HUES64 (cell line): ENCODE measurements around the gene ATP6V0B. TPM values are rescaled to one million over a fixed set of nuclear protein-coding genes. Genes with fewer than 3 reads are reported as not detected.
A peak's percentile ranks its signal among the peaks of the same experiment; 100 is the strongest.

ENCODE experiments used
- H3K27ac ChIP-seq: 2 replicates; pipeline ENCODE4 v1.7.0; 2013; ENCODE audit warnings: low read depth, low read length, inconsistent platforms
- H3K27me3 ChIP-seq: 2 replicates; pipeline ENCODE4 v1.6.1; 2013; ENCODE audit warnings: mild to moderate bottlenecking, low read length; ENCODE audit not compliant: insufficient read depth
- H3K36me3 ChIP-seq: 2 replicates; pipeline ENCODE4 v1.6.1; 2013; ENCODE audit warnings: mild to moderate bottlenecking, low read length; ENCODE audit not compliant: insufficient read depth
- H3K4me1 ChIP-seq: 2 replicates; pipeline ENCODE4 v1.6.1; 2013; ENCODE audit warnings: mild to moderate bottlenecking, low read length, moderate library complexity; ENCODE audit not compliant: insufficient read depth
- H3K4me3 ChIP-seq: 2 replicates; pipeline ENCODE4 v1.5.1; 2013; ENCODE audit warnings: mild to moderate bottlenecking, low read length, moderate library complexity
- H3K9ac ChIP-seq: 2 replicates; pipeline ENCODE4 v1.6.1; 2013; ENCODE audit warnings: mild to moderate bottlenecking, low read depth, low read length
- H3K9me3 ChIP-seq: 2 replicates; pipeline ENCODE4 v1.6.1; 2013; ENCODE audit warnings: low read depth, low read length; ENCODE audit not compliant: insufficient read depth
- WGBS: fragments of 150-250, 120-280 bp; methylation state at CpG from one replicate; pipeline ENCODE4 v1.1.7; 2013; ENCODE audit warnings: missing lambda C conversion rate; 5-methylcytosine and 5-hydroxymethylcytosine counted together
- polyA plus RNA-seq, 2 experiments: library from polyadenylated mRNA; stranded (reverse); fragments of 50-300 nt; gene quantifications; one replicate each; pipeline ENCODE4 v1.2.3, GENCODE V29; 2013

The ATP6V0B gene
- polyA plus RNA-seq (2013, experiment 1 of 2): 126 TPM
- polyA plus RNA-seq (2013, experiment 2 of 2): 103 TPM

DNA sequence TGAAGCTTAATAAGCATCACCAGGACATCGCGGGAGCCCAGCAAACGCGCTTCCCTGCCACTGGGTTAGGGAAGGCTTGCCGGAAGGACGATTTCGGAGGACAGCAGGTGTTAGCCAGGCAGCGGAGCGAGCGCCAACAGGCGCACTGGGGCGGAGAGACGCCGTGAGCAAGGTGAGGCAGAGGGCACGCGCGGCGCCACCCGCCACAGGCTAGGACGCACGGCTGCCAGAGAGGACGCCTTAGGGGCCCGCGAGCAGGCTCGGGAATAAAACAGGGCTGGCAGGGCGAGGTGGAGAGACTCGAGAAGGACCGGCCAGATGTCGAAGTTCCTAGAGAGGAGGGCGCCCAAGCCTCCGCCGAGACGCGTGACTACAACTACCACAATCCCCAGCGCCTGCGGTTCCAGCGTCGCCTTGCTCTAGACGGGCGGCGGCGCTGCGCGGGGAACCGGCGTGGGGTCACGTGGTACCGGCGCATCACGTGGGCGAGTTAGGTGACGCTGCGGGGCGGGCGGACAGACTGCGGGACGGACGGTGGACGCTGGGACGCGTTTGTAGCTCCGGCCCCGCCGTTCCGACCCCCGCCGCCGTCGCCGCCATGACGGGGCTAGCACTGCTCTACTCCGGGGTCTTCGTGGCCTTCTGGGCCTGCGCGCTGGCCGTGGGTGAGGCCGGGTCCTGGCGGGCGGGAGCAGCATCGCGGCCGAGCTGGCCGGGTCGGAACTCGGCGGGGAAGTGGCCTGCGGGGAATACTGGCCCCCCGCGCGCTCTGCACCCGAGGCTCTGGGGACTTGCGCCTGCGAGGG, at the start of gene ATP6V0B:
ATP6V0B (plus strand) TSS at position 518 of the 806 bp plus-strand sequence; CDS start at position 599, 81 bp downstream.
- peaks cover 49% of the 10 kb centered on the region for H3K36me3 ChIP-seq
- H3K9ac ChIP-seq: peak within 1 kb of the TSS; percentile 83
- peaks cover 19% of the 10 kb centered on the region; the same call in 1 of the 2 replicates for H3K4me1 ChIP-seq
- under 1% methylated on average over 93 of the region's 93 CpGs for WGBS
- peak within 1 kb of the TSS; percentile 88 for H3K27ac ChIP-seq
- no peaks in the 10 kb centered on the region for H3K9me3 ChIP-seq
- H3K27me3 ChIP-seq: no peaks in the 10 kb centered on the region
- H3K4me3 ChIP-seq: peak within 1 kb of the TSS; percentile 73

GRCh38 chr1:43925846-43926245, 48.9 kb upstream of the ATP6V0B start:
- no peak overlapping the region for H3K4me3 ChIP-seq
- no peak overlapping the region for H3K9ac ChIP-seq
- H3K27ac ChIP-seq: no peak overlapping the region
- peaks cover 3% of the 10 kb centered on the region; the same call in 1 of the 2 replicates for H3K4me1 ChIP-seq
- H3K36me3 ChIP-seq: no peaks in the 10 kb centered on the region
- no peaks in the 10 kb centered on the region for H3K27me3 ChIP-seq
- H3K9me3 ChIP-seq: no peaks in the 10 kb centered on the region
- WGBS: 96% methylated on average over 9 of the region's 9 CpGs

DNA sequence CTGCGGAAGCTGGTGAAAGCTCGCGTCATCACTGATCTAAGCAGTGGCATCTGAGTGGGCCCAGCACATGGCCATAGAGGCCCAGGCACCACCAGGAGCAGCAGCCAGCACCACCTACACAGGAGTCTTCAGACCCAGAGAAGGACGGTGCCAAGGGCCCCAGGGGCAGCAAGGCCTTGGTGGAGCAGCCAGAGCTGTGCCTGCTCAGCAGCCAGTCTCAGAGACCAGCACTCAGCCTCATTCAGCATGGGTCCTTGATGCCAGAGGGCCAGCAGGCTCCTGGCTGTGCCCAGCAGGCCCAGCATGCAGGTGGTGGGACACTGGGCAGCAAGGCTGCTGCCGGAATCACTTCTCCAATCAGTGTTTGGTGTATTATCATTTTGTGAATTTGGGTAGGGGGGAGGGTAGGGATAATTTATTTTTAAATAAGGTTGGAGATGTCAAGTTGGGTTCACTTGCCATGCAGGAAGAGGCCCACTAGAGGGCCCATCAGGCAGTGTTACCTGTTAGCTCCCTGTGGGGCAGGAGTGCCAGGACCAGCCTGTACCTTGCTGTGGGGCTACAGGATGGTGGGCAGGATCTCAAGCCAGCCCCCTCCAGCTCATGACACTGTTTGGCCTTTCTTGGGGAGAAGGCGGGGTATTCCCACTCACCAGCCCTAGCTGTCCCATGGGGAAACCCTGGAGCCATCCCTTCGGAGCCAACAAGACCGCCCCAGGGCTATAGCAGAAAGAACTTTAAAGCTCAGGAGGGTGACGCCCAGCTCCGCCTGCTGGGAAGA, 44.4 kb upstream of the ATP6V0B start:
- H3K27me3 ChIP-seq: peaks cover 11% of the 10 kb centered on the region
- H3K36me3 ChIP-seq: no peaks in the 10 kb centered on the region
- no peak overlapping the region for H3K9ac ChIP-seq
- H3K4me1 ChIP-seq: peaks cover 10% of the 10 kb centered on the region
- no peaks in the 10 kb centered on the region for H3K9me3 ChIP-seq
- H3K27ac ChIP-seq: no peak overlapping the region
- WGBS: 82% methylated on average over 10 of the region's 10 CpGs
- no peak overlapping the region for H3K4me3 ChIP-seq

DNA sequence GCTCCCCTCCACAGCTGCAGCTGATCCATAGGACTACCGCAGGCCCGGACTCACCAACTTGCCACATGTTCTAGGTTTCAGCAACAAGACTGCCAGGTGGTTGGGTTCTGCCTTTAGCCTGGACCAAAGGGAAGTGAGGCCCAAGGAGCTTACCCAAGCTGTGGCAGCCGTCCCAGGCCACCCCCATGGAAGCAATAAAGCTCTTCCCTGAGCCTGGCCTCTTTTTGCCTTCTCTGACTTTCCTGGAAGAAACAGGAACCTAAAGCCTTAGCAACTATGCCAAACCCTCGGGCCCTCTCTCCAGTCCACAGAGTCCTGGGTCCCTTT, 43.8 kb upstream of the ATP6V0B start:
- Histone ChIP-seq H3K27ac (no peak overlapping the region), H3K9ac (no peak overlapping the region), H3K9me3 (no peaks in the 10 kb centered on the region), H3K4me1 (peaks cover 10% of the 10 kb centered on the region), H3K4me3 (no peak overlapping the region), H3K27me3 (peaks cover 15% of the 10 kb centered on the region), H3K36me3 (no peaks in the 10 kb centered on the region)
- 77% methylated on average over 4 of the region's 4 CpGs for WGBS

DNA sequence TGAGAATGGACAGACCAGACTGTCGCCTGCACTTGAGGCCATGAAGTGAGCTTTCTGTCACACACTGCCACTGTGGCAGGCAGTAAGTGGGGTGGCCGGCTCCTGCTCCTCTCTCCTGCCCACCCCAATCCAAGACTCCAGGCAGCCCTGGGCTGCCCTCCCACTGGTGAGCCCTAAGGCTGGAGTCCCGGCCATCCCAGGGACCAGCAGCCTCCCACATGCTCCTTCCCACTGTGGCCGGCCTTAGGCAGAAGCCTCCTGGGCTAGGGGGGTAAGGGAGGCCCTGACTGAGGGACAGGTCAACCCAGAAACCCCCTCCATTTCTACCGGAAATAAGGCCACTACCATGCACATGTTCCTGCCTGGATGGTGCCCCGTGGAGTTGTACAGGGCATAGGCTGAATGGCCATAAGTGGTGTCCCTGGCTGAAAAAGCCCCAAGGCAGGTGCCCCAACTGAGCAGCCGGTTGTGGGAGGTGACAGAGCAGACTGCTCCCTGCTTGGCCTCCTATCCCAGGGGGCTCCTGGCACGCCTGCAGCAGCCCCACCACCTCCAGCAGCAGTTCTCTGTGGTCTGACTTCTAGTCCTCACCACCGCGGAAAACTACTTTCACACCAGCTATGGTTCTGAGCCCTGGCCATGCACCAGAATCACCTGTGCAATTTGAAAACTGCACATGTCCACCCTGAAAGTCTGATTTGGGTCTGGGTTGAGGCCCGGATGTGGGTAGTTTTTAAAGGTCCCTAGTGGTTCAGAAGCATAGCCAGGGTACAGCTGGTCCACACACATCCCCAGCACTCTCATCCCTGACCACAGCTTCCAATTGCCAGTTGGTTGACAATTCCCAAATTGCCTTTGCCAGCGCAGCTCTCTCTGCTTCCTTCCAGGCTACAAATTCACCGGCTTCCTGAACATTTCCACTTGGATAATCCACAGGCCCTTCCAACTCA, 42.8 kb upstream of the ATP6V0B start:
- peaks cover 24% of the 10 kb centered on the region for H3K27me3 ChIP-seq
- peaks cover 11% of the 10 kb centered on the region for H3K4me1 ChIP-seq
- no peaks in the 10 kb centered on the region; the same call in 1 of the 2 replicates for H3K36me3 ChIP-seq
- no peak overlapping the region for H3K27ac ChIP-seq
- H3K9ac ChIP-seq: no peak overlapping the region
- WGBS: 86% methylated on average over 12 of the region's 13 CpGs
- H3K4me3 ChIP-seq: no peak overlapping the region
- H3K9me3 ChIP-seq: no peaks in the 10 kb centered on the region

GRCh38 chr1:43932786-43933385, 41.9 kb upstream of the ATP6V0B start:
- WGBS: 31% methylated on average over 8 of the region's 8 CpGs
- H3K27ac ChIP-seq: no peak overlapping the region
- H3K4me1 ChIP-seq: peaks cover 13% of the 10 kb centered on the region
- no peaks in the 10 kb centered on the region for H3K9me3 ChIP-seq
- H3K9ac ChIP-seq: peak overlapping the region; percentile 56
- H3K27me3 ChIP-seq: peaks cover 25% of the 10 kb centered on the region
- H3K36me3 ChIP-seq: peaks cover 5% of the 10 kb centered on the region; the same call in 1 of the 2 replicates
- H3K4me3 ChIP-seq: peak overlapping the region; percentile 61

GRCh38 chr1:43933386-43934100, 41.2 kb upstream of the ATP6V0B start, which contains the start of gene ARTN:
TSS of gene ARTN (plus strand) at chr1:43933801. CDS start at chr1:43935657, 1,856 bp downstream.
- Histone ChIP-seq H3K9me3 (no peaks in the 10 kb centered on the region), H3K27me3 (peaks cover 25% of the 10 kb centered on the region), H3K36me3 (peaks cover 5% of the 10 kb centered on the region; the same call in 1 of the 2 replicates), H3K27ac (0 out of 2 replicates have a peak within 1 kb of the TSS, but pooled peaks have one; percentile 14), H3K4me3 (peak within 1 kb of the TSS; percentile 61), H3K4me1 (peaks cover 14% of the 10 kb centered on the region), H3K9ac (peak within 1 kb of the TSS; percentile 56)
- WGBS: 2% methylated on average over 42 of the region's 42 CpGs

DNA sequence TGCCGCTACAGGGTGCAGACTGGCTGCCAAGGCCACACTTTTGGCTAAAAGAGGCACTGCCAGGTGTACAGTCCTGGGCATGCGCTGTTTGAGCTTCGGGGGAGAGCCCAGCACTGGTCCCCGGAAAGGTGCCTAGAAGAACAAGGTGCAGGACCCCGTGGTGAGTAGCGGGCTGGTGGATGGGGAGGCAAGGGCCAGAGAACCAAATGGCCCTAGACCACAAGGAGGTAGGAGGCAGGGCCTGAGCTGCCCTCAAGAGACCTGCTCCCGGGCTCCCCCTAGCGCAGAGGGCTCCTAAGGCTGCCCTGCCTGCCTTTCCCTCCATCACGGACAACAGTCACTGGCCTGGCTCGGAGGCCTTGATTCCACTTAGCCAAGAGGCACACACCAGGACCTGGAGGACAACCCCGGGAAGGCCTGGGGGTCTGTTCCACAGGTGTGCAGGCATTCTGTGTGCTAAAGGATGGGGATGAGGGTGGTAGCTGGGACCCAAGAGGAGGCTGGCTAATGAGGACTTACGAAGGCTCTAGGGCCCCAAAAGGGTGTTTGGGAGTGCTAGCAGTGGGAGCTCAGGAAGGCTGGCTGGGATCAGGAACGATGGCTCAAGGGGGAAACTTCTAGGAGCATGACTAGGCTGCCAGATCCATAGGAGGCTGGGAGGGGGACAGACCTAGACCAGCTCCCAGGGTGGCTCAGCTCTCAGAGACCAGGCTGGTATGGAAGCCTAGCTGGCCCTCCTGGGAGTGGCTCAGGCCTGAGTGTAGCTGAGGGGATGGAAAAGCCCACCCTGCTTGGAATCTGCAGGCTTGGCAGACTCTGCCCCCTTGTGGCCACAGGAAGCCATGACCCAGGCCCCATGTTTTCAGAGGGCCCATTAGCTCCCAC, 40.4 kb upstream of the ATP6V0B start:
- 0 out of 2 replicates have a peak overlapping the region, but pooled peaks have one; percentile 14 for H3K27ac ChIP-seq
- no peak overlapping the region for H3K9ac ChIP-seq
- no peaks in the 10 kb centered on the region for H3K9me3 ChIP-seq
- peak overlapping the region; percentile 61 for H3K4me3 ChIP-seq
- peaks cover 25% of the 10 kb centered on the region for H3K27me3 ChIP-seq
- 58% methylated on average over 13 of the region's 13 CpGs for WGBS
- peaks cover 5% of the 10 kb centered on the region; the same call in 1 of the 2 replicates for H3K36me3 ChIP-seq
- peaks cover 19% of the 10 kb centered on the region for H3K4me1 ChIP-seq

DNA sequence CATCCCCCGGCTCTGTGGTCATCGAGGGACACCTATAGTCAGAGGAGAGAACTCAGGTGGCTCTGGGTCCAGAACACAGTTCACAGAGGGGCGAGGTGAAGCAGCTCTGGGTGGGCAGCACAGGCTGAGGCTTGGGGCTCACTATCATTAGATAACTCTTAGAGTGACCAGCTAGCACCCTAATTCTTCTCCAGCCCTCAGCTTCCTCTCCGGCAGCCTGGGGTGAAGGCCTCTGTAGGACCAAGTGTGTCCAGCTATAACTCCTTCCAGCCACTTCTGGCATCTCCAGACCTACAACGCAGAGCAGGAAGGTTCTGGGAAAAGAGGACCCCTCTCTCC, 39.8 kb upstream of the ATP6V0B start:
- no peak overlapping the region for H3K9ac ChIP-seq
- H3K27ac ChIP-seq: no peak overlapping the region
- H3K4me1 ChIP-seq: peaks cover 17% of the 10 kb centered on the region
- H3K36me3 ChIP-seq: peaks cover 5% of the 10 kb centered on the region; the same call in 1 of the 2 replicates
- 43% methylated on average over 5 of the region's 5 CpGs for WGBS
- H3K27me3 ChIP-seq: peaks cover 25% of the 10 kb centered on the region
- H3K9me3 ChIP-seq: no peaks in the 10 kb centered on the region
- H3K4me3 ChIP-seq: peak overlapping the region; percentile 64; the same call in 1 of the 2 replicates
